ENCODE data around the gene PRKCG. TPM values are rescaled to one million over a fixed set of nuclear protein-coding genes. Genes with fewer than 3 reads are reported as not detected.
A peak's percentile ranks its signal among the peaks of the same experiment; 100 is the strongest.

The PRKCG gene
- total and polyA plus RNA-seq, 2 of the 8 experiments (the other 6 are each of a cell fraction or from before 2014, with no cell fraction given), result 6.1 to 10.6 TPM

DNA sequence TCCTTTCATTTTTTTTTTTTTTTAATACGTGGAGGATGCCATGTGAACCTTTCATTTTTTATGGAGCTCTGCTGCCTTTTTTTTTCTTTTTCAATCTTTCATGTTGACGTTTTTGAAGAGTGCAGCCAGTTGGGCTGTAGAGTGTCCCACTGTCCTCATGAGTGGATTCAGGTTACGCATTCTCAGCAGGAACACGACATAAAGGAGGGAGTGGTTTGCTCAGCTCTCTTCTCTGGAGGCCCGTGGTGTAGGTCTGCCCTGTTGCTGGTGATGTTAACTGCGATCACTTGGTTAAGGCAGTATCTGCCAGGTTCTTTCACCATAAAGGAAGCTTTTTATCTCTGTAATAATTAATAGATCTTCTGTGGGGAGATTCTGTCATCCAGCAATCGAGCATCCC, 54.0 kb downstream of the PRKCG start:
- Histone ChIP-seq H4K91ac (replicated peaks; ENCODE audit: insufficient read length, low read length) (no peak overlapping the region), H2BK120ac (replicated peaks; ENCODE audit: low read depth, low read length) (no peak overlapping the region), H3K4ac (replicated peaks; ENCODE audit: insufficient read length, low read depth, low read length) (no peak overlapping the region), H3K14ac (ENCODE audit: insufficient read length) (no peak overlapping the region), H3K36me3 (ENCODE audit: control insufficient read depth in 2 of 4, insufficient read depth in 4 of 4, low read length in 3 of 4) (peaks cover 0 to 26% (median 1%) of the 10 kb centered on the region in 4 experiments; a peak in 4 of 8 replicates), H4K8ac (ENCODE audit: extremely low read depth, insufficient read depth, low read length) (no peak overlapping the region), H4K20me1 (replicated peaks in 1 of 2; ENCODE audit: control insufficient read depth in 1 of 2, insufficient read depth in 2 of 2, low read length in 2 of 2) (no peaks in the 10 kb centered on the region), H3K4me2 (ENCODE audit: insufficient read depth in 1 of 2, low read depth in 2 of 2, low read length in 2 of 2) (0 out of 4 replicates have a peak overlapping the region, but pooled peaks of 1 of the 2 experiments have one; percentile 4), H3K79me2 (ENCODE audit: control insufficient read depth in 1 of 2, insufficient read depth in 2 of 2, low read length in 2 of 2) (no peaks in the 10 kb centered on the region), H3K79me1 (ENCODE audit: low read depth, low read length) (no peaks in the 10 kb centered on the region), H3K23ac (ENCODE audit: insufficient read length) (no peak overlapping the region), H2AK5ac (ENCODE audit: low read depth, low read length) (no peak overlapping the region), H3K27me3 (replicated peaks in 1 of 4; ENCODE audit: control insufficient read depth in 3 of 4, extremely low read depth in 1 of 4, insufficient read depth in 3 of 4, low read length in 3 of 4) (no peaks in the 10 kb centered on the region), H3K9me3 (ENCODE audit: insufficient read depth in 2 of 2, low read depth in 1 of 2, low read length in 1 of 2) (no peaks in the 10 kb centered on the region), H2BK15ac (ENCODE audit: low read length) (no peak overlapping the region), H4K5ac (ENCODE audit: insufficient read length, low read depth, low read length) (no peak overlapping the region), H3K23me2 (ENCODE audit: low read depth, low read length) (no peaks in the 10 kb centered on the region), H2BK5ac (ENCODE audit: low read depth, low read length) (no peak overlapping the region), H3K56ac (replicated peaks; ENCODE audit: insufficient read length, low read depth, low read length) (no peak overlapping the region), H2BK12ac (ENCODE audit: low read depth, low read length) (no peak overlapping the region), H3K4me1 (replicated peaks in 1 of 4; ENCODE audit: control insufficient read depth in 3 of 4, insufficient read depth in 4 of 4, low read length in 3 of 4) (peaks cover 0 to 4% (median 0%) of the 10 kb centered on the region in 4 experiments; a peak in 1 of 7 replicates), H2AFZ (ENCODE audit: low read length) (no peak overlapping the region), H3K27ac (ENCODE audit: low read depth, low read length) (no peak overlapping the region), H3K9ac (replicated peaks in 1 of 4; ENCODE audit: extremely low read depth in 1 of 4, low read depth in 3 of 4, low read length in 3 of 4) (no peak overlapping the region; a peak in 1 of 7 replicates), H3K18ac (ENCODE audit: extremely low read depth, low read length) (no peak overlapping the region), H3K4me3 (ENCODE audit: extremely low read depth in 1 of 4, insufficient read depth in 2 of 4, low read depth in 3 of 4, low read length in 4 of 4) (no peak overlapping the region), H2BK20ac (ENCODE audit: low read length) (no peak overlapping the region)
- no peak for DNase-seq (ENCODE audit: low read depth in 1 of 2, low spot score in 2 of 2)
- ChIA-PET POLR2A (ENCODE audit: partially characterized antibody) (interaction anchor here (0.6 to 2.1 kb wide), 9 partner anchors 11 to 188 kb away, joined by 3 to 6 read pairs (median 3); partner anchors contain the start of genes MYADM and PRKCG), CTCF (ENCODE audit: partially characterized antibody) (interaction anchor here (0.8 to 5.3 kb wide), 6 partner anchors 9 to 88 kb away, joined by 3 to 22 read pairs (median 6); no protein-coding TSS in a partner anchor)
- TF ChIP-seq SRF (IDR thresholded peaks at IDR 0.05; ENCODE audit: low read depth, low read length), result no peak
- TF ChIP-seq SAP30 (IDR thresholded peaks at IDR 0.05; ENCODE audit: insufficient read depth, insufficient replicate concordance, low read length), result no peak
- TF ChIP-seq CREB1 (IDR thresholded peaks at IDR 0.05), result no peak
- TF ChIP-seq, protein P1, sequence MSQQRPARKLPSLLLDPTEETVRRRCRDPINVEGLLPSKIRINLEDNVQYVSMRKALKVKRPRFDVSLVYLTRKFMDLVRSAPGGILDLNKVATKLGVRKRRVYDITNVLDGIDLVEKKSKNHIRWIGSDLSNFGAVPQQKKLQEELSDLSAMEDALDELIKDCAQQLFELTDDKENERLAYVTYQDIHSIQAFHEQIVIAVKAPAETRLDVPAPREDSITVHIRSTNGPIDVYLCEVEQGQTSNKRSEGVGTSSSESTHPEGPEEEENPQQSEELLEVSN (IDR thresholded peaks at IDR 0.05), result no peak
- no peak for TF ChIP-seq KDM5A (IDR thresholded peaks at IDR 0.05; ENCODE audit: low read length)
- no peak for TF ChIP-seq YY1 (IDR thresholded peaks at IDR 0.05; ENCODE audit: low read depth, low read length)
- TF ChIP-seq BACH1 (IDR thresholded peaks at IDR 0.05; ENCODE audit: low read length), result no peak
- TF ChIP-seq CHD1 (IDR thresholded peaks at IDR 0.05; ENCODE audit: low read depth, low read length), result no peak
- no peak for TF ChIP-seq EGR1 (IDR thresholded peaks at IDR 0.05; ENCODE audit: borderline replicate concordance, low read depth, low read length)
- no peak for TF ChIP-seq EP300 (IDR thresholded peaks at IDR 0.05; ENCODE audit: borderline replicate concordance in 1 of 2, low read depth in 2 of 2, low read length in 2 of 2)
- TF ChIP-seq SUZ12 (IDR thresholded peaks at IDR 0.05; ENCODE audit: low read length), result no peak
- TF ChIP-seq HDAC2 (IDR thresholded peaks at IDR 0.05; ENCODE audit: borderline replicate concordance in 1 of 2, low read depth in 2 of 2, low read length in 2 of 2), result no peak
- no peak for TF ChIP-seq KDM1A (IDR thresholded peaks at IDR 0.05; ENCODE audit: borderline replicate concordance, low read length)
- 59% methylated on average over 7 of the region's 7 CpGs; no CpG with 5 or more reads in 1 of the 2 experiments for WGBS, 2 experiments (ENCODE audit: extremely low coverage in 1 of 2, insufficient coverage in 1 of 2, insufficient read length in 1 of 2, insufficient replicate concordance in 2 of 2, low coverage in 1 of 2, low lambda C conversion rate in 2 of 2, missing lambda C conversion rate in 1 of 2)
- no peak for FAIRE-seq
